Stimulated activated CD8-positive, alpha-beta memory T cell treated with anti-CD3 and anti-CD28 coated beads, Interleukin-7, amount 100 ng/mL, for 48 hours (primary cell): ENCODE measurements around the gene NADSYN1.
A peak's percentile ranks its signal among the peaks of the same experiment; 100 is the strongest.

Experiments used
- DNase-seq, 2 donors: peaks; one replicate each; pipeline ENCODE4 v3.0.0-alpha.2; 2020; ENCODE audit warnings: low read depth in 1 of 2; ENCODE audit errors: extremely low read depth in 1 of 2

NADSYN1 gene

DNA sequence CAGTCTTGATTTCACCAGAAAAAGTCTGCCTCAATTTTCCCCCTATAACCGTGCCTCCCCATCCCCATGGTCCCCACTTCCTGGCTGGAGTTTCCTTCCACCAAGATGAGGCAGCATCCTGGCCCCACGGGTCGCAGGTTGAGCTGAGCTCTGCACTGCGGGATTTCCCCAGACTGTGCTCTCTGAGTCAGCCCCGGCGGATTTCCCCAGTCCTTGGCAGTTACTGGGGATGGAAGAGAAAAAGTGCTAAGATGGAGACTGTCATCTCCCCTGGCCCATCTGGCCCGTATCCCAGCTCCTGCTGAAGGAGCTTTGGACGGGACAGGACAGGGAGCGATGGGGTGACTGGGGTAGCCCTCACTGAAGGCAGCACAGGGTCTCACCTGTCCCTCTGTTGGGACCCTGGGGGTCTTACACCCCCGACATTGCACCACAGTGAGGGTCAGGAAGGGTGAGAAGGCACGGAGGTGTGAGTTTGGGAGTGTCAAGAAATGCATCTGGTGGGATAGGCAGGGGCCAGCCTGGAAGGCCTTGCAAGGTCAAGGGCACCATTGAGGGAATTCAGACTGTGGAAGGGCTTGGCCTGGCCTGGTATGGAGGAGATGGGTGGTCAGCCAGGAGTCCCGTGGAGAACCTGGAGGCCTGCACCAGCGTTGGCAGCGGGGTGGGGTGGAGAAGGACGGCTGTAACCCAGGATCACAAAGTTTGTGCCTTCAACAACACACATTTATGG lies 36.5 kb downstream of the NADSYN1 start:
- DNase-seq = peak; percentile 34 to 44

DNA sequence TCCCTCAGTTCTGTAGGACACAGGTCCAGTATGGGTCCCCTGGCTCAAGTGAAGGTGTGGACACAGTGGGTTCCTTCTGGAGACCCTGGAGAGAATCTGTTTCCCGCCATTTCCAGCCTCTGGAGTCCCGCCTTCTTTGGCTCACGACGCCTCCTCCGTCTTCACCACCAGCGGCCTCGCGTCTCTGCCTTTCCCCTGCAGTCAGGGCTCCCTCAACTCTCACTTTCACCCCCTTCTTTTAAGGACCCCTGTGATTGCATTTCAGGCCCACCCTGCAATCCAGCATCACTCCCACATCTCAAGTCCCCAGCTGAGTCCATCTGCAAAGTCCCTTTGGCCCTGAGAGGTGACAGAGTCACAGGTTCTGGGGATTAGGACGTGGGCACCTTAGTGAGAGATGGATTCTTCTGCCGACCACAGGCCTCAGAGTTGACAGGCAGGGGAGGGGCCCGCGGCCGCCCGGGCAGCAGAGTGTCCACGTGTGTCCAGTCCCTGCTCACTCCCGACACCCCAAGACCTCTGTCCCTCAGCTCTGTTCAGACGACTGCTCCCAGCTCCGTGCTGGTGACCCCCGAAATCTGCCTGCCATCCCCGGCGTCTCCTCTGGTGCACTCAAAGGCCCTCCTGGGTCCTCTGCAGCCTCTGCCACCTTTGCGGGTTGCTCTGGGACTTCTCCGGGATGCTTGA lies 37.2 kb downstream of the NADSYN1 start:
- no peak for DNase-seq

DNA sequence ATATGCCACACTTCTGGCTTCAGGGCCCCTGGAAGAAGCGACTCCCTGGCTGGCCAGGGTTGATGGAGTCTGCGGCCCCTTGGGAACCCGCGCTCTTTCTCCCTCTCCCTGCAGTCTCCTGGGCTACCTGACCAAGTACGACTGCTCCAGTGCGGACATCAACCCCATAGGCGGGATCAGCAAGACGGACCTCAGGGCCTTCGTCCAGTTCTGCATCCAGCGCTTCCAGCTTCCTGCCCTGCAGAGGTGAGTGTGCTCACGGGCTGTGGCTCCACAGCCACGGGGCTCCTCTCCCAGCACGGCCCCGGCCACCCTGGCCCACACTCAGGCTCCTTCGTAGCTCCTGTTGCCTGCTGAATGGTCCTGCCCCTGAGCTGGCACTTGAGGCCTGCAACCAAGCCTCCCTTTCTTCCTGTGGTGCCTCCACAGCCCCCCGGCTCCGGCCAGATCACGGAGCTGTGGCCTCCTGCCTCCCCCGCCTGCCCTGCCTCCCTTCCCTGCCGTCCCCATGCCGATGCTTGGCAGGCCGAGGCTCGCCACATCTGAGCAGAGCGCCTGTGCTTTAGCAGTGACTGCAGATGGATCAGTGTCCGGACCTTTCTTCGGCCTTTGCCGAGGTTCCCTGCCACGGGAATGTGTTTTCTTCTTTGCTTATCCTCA lies 37.9 kb downstream of the NADSYN1 start:
- no peak for DNase-seq

DNA sequence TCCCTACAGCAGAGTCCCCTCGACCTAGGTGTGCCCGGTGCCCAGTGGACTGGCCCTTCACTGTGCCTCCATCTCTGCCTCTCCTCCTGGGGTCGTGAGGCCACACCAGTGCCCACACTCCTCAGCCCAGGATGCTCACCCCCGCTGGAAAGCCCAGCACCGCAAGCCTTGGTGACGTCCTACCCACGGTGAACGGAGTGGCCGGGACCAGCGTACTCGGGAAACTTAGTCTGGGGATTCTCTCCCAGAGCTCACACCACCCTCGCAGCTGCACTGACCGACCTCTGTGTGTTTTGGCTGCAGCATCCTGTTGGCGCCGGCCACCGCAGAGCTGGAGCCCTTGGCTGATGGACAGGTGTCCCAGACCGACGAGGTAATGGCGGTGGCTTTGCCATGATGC lies 38.5 kb downstream of the NADSYN1 start:
- DNase-seq = no peak

DNA sequence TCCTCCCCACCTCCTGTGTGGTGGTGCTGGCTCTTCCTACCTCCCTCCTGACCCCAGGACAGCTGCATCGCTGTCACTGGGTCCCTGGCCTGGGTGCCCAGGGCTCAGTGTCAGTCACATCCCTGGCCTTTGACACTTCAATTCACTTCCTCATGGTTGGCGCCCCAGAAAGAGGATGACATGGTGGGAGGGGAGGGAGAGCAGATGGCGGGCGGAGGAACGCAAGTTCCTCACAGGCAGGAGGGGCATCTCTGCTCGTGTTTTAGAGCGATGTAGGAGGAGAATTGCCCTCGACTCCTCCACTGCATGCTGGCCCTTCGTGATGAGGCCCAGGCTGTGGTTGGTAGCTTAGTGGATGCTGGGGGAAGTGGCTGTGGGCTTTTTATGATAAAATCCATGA lies 38.9 kb downstream of the NADSYN1 start:
- no peak for DNase-seq

DNA sequence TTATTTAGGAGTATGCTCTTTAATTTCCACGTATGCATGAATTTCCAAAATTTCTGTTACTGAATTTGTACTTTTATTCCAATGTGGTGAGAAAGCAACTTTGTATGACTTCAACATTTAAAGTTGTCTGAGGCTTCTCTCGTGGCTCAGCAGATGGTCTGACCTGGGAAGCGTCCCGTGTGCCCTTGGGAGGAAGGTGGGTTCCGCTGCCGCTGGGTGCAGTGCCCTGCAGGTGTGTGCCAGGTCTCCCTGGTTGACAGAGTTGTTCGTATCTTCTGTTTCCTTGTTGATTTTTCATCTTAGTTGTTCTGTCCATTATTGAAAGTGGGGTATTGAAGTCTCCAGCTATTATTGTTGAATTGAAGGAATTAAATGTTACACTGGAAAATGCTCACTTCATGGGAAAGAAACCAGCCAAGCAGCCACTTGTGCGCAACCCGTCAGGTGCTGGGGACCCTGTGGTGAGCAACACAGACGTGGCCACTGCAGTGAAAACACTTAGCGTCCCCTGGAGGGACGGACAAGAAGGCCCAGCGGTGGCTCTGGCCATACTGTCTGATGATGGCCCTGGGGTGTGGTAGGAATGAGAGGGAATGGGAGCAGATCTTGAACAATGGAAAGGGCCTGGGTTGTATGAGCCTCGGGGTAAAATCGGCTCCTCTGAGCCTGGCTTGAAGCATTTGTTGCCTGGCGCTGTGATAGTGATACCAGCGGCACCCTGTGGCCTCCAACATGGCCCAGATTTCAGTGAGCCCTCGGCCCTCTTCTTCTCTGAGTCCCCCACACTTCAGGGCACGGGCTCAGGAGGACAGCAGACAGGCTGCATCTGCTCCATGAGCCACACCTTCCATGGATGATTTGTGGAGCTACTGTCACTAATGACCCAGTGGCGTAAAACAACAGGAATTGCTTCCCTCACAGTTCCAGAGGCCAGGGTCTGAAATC lies 42.6 kb downstream of the NADSYN1 start:
- DNase-seq = no peak

DNA sequence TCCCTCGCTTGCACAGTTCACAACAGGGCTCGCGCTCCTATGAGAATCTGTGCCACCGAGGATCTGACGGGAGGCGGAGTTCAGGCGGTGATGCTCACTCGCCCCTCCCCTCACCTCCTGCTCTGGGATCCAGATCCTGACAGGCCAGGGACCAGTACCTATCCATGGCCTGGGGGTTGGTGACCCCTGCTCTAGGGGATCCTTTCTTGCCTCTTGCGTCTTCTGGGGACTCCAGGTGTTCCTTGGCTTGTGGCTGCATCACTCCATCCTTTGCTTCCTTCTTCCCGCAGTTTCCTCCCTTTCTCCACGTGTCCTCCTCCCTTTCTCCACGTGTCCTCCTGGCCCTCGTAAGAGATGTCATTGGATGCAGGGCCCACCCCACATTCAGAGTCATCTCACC lies 43.4 kb downstream of the NADSYN1 start:
- no peak for DNase-seq

DNA sequence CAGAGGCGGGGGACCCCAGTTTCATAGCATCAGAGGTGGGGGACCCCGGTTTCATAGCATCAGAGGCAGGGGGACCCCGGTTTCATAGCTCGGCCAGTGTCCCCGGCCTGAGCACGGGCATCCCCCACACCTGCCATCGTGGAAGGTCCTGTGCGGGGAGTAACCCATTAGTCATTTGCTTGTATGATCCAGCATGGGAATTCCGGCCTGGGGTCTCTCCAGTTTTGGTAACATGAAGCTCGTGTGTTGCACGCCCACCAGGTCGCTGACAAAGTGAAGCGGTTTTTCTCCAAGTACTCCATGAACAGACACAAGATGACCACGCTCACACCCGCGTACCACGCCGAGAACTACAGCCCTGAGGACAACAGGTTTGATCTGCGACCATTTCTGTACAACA lies 45.1 kb downstream of the NADSYN1 start:
- DNase-seq = no peak

DNA sequence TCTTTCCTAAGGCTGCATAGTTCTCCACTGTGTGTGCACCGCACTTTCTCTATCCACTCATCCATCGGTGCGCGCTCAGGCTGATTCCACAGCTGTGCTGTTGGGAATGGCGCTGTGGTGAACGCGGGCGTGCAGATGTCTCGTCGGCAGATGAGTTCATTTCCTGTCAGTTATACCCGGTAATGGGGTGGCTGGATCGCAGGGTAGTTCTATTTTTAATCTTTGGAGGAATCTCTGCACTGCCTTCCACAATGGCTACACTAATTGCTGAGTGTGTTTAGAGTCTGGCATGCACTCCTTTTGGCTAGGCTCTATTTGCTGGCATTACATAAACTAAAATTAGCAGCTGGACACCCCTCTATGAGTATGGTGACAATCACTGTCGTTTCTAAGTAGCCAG lies 46.1 kb downstream of the NADSYN1 start:
- no peak for DNase-seq

DNA sequence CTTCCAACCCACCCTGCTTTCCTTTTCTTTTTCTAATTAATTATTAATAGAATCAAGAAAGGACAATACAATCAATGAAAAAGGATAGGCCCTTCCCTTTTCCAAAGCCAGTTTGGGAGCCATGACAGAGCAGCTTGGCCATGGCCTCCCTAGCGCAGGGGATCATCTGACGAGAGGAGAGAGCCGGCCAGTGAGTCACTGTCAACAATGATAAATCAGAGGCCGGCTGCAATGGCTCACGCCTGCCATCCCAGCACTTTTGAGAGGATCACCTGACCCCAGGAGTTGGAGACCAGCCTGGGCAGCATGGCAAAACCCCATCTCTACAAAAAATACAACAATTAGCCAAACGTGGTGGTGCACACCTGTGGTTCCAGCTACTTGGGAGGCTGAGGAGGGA lies 46.5 kb downstream of the NADSYN1 start:
- DNase-seq = no peak

DNA sequence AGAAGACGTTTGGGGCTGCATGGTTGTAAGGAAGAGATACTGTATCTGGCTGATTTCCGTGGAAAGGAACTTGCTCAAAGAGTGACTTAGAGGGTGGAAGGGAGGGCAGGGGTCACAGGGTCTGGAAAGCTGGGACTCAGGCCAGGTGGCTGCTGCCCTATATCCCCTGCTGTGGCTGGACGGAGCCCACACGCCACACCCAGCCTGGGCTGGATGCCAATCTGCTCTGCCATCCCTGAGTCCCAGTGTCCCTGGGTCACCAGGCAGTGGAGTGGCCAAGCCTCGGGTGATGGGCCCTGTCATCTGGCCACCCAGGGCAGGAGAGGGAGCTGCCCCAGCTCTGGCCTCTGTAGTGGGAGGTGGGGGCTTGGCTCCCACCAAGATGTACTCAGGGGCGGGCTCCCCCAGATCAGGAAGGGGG lies 47.6 kb downstream of the NADSYN1 start:
- no peak for DNase-seq

DNA sequence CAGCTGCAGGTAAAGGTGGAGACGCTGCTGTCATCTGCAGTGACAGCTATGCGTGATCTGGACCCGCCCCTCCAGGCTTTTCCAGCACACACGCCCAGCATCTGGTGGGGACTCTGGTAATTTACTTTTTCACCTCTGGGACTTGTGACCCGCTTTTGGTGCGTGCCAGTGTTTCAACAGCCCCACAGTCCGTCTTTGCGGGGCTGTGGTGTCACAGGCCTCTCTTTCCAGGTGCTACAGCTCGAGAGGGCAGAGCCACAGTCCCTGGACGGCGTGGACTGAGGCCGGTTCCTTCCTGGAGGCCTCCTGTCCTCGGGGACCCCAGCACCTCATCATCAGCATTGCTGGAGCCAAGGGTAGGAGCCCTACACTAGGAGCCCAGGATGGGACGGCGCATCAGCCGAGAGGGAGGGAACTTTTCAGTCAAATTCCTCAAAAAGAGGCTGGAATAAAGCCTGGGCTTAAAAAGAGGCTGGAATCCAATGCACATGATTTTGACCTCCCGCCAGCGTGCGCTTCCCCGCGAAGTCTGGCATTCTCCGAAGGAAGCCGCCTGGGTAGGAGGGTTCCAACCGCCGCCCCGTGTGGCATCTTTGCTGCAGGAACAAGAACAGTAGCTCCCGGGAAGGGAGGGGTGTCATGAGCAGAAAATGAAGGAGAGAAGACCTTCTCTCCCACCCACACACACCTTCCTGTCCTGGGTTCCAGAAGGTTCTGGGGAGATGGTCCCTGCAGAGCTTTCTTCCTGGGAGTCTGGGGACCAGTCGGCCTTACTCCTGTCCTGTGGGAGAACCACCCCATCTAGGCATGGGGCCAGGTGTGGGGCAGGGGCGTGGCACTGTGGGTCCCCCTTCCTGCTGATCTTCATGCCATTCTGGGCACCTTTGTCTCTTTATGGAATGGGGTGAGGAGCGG lies 48.3 kb downstream of the NADSYN1 start:
- DNase-seq = no peak

DNA sequence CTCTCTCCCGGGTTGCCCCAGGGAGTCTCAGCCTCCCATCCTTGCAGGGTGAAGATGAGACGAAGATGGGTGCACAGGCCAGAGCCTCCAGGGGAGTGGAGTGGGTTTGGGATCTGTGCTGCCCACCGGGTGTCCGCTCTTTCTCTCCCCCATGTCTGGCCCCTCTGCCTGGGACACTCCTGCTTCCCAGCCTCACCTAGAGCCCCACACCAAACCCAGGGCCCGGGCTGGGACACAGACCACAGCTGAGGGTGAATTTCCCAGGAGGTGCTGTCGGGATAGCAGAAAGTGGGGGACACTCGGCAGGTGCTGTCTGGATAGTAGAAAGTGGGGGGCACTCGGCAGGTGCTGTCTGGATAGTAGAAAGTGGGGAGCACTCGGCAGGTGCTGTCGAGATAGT lies 49.0 kb downstream of the NADSYN1 start:
- no peak for DNase-seq

DNA sequence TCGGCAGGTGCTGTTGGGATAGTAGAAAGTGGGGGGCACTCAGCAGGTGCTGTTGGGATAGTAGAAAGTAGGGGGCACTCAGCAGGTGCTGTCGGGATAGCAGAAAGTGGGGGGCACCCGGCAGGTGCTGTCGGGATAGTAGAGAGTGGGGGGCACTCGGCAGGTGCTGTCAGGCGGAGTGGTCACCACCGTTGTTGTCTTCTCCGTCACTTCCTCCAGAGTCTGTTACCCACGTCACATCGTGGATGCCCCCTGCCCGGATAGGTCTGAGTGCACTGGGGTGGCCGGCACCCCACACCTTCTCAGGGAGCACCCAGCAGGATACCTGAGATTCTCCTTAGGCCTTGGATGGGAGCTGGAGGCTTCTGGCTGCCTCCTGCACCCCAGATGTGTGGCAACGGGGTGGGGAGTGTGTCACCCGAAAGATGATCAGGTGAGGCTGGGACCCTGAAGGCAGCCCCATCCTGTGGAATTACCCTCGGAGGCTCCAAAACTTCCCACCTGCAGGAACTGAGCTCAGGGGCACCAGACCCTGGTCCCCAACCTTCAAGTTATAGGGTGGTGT lies 50.0 kb downstream of the NADSYN1 start:
- DNase-seq = no peak

DNA sequence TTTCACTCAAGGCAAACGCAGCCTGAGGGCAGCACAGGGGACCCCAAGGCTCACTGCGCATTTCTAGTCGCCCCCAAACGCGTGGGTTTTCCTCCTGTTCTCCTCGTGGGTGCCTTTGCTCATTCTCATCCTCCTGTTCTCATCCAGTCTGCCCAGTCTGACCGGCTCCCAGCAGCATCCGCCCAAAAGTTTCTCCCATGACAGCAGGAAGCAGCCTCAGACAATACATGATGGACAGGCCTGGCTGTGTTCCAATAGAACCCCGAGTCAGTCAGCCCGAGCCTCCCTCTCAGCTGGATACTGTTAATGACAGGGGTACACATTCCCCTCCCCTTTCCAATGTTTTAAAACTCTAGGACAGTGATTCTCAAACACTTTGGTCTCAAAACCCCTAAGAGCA lies 51.5 kb downstream of the NADSYN1 start:
- DNase-seq = no peak

DNA sequence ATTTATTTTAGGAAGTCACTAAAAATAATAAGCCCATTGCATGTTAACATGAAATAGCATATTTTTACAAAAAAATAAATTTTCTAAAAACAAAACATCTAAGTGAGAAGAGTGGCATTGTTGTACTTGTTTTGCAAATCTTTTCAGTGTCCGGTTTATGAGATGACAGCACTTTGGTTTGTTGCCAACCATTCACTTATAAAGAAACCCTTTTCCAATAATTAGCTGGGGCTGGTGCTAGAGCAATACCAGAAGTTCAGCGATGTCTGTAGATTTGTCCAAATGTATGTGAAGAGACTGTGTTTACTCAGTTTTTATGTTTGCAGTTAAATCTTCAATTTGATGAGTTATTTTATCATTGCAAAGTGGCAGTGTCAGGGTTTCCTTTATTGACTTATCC lies 52.0 kb downstream of the NADSYN1 start:
- DNase-seq = no peak

DNA sequence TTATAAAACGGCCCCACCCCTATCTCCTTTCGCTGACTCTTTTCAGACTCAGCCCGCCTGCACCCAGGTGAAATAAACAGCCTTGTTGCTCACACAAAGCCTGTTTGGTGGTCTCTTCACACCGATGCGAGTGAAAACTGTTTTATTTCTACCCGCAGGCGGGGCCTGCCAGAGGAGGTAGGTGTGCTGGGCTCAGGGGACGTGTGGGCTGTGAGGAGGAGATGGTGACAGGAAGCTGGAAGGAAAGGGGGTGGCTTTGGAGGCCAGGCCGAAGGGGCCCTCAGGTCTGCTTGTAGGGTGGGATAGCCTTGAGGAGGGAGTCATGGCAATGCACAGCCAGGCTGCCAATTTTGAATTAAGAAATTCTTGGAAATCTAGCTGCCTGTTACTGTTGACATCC lies 52.8 kb downstream of the NADSYN1 start:
- no peak for DNase-seq

DNA sequence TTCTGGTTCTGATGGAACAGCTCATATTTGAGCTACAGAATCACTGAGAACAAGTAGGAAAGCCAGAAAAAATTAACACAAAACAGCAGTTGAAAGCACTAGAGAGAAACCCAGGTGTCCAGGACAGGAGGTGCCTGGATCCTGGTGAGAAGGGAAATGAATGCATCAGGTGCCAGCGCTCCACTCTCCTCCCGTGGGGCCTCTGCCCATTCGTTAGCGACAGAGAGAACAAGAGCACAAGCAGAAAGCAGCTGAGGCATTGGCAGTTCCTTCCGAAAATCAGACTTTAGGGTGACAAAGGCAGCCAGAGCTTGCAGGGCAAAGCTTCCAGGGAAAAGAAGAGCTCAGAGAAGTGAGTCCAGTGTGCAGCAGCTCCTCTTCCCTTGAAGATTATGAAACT lies 54.1 kb downstream of the NADSYN1 start:
- no peak for DNase-seq
